ENCODE results near the gene ALDH16A1.

The ALDH16A1 gene

DNA sequence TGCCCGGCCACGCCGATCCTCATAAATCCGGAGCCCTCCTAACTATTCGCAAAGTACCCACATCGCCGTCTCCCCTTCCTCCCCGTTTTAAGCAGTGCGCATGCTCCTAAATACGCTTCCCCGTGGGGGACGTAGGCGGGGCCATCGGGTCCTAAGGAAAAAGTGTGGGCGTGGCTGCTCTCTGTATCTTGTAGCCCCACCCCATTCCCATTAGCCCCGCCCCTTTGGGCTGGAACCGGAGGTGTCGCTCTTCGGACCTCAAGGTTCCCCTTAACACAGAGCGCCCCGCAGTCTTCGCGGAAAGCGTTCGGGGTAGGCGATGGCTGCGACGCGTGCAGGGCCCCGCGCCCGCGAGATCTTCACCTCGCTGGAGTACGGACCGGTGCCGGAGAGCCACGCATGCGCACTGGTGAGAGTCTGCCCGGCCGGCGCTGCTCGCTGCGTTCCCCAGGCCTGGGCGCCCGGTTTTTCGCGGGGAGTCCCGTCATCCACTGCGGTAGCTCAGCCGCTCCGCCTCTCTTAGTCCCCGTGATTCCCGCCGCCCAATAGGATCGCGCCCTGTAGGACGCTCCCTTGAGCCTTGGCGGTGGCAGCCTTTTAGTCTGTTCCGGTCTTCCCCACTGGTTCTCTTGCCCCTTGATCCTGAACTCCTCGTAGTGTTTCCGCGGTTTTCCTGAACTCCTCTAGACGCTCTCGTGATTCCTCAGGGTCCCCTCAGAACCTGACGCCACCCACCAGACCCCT is at the start of gene ALDH16A1:
Gene ALDH16A1 (plus strand): TSS at position 213 of the 744 bp plus-strand sequence. CDS start 107 bp downstream, at position 320.
- DNase-seq: peak; percentile 95

DNA sequence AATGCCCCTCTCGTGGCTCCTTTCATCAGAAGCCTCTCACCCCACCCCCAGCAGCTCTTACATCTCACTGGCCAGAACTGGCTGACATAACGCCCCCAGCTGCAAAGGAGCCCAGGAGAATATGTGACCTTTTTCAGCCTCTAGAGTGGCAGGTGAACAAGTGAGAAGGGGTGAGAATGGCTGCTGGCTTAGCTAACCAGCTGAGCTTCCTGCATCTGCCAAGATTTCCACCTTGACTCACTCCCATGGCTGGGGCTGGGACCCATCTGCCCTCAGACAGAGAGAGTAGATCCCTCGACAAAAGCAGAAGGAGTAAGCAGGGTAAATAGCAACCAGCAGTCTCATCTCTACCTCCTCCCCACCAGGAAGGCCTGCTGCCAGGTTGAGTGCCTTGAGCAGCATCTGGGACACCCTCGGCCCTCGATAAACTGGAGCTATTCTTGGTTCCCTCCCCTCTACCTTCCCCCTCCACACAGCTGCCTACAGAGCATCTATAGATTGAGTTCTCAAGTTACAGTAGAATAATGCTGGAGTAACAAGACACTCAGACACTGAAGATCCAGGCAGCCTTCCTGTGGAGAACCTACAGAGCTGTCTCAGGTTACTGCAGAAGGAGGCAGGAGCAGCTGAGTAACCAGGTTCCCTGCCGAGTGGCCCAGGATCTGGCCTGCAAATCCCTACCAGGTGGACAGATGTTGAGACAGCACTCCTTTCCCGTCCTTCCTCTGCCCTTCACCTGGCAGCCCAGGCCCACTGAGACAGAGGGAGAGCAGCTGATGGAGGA is 49.4 kb upstream of the ALDH16A1 start:
- peak; percentile 97 for DNase-seq

DNA sequence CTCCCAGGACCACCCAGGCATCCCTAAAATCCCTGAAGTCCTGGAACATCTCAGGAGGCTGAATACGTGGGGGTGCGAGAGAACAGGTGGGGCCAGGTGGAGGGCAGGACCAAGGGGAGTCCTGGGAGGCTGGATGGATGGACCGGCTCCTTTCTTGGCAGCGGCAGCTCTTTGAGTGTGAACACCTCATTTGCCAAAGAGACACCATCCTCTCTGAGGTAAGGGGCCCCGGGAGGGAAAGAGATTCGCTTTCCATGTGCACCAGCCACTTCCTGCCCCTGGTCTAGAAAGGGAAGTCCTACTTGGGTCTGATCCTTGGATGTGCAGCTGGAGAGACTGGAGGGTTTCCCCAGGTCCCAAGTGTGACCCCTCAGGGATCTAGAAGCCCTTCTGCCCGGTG is 45.9 kb upstream of the ALDH16A1 start:
- no peak for DNase-seq

DNA sequence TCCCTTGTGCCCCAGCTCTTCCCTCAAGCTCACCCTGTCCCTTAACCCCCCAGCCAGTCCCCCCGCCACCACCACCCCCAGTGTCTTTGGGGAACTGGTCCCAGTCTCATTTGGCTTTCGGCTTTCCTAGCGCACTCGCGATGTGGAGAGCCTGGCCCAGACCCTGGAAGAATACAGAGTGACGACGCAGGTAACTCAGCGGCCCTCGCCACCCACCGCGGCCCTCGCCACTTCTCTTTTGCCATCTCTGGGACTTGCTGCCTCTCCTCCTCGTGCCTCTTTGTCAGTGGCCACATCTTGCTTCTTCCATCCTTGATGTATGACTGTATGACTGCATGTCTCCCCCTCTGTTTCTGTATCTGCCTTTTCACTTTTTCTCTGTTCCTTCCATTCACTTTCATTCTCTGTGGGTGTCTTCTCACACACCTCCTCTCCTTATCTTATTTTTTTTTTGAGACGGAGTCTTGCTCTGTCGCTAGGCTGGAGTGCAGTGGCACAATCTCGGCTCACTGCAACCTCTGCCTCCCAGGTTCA is 45.5 kb upstream of the ALDH16A1 start:
- no peak for DNase-seq

DNA sequence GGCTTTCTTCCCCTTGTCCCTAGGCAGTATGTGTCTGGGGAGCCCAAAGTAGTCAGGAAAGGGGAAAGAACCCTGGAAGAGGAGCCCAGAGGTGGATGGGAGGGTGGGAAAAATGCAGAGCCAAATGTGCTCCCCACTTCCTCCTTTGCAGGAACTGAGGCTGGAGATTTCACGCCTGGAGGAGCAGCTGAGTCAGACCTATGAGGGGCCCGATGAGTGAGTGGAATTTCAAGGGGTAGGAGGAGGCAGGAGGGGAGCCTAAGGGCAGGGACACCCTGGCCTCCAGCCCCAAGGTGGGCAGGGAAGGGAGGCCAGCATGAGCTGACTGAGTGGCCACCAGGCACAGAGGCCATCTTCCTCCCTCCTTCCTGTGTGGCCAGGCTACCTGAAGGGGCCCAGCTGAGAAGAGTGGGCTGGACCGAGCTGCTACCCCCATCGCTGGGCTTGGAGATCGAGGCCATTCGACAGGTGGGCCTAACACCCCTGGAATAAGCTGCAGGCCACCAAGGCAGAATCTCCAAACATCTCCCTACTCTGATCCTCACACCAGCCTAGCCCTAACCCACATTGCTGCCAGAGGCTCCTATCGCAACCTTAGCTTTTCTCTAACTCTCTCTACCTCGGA is 44.1 kb upstream of the ALDH16A1 start:
- DNase-seq: no peak

DNA sequence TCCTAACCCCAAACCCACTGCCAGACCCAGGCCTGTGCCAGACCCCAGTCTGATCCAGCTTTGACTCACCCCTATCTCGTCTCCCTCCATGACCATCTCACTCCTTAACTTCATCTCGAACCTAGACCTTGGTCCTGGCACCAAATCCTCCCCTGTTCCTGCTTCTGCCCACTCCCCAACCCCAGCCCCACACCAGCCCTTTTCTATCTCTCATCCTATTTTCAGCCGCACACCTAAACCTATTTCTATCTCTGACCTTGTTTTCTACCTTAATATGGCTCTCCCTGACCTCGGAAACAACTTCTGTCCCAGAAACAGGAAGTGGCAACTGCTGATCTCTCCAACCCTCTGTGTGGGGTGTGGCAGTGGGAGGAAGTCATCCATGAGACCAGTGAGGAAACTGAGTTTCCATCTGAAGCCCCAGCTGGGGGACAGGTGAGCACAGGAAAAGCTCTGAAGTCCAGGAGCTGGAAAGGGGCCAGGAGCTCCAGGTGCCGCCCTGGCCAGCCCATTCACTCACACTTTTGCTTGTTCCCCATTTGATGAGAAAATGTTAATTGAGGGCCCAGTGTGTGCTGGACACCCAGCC is 43.5 kb upstream of the ALDH16A1 start:
- DNase-seq: no peak

DNA sequence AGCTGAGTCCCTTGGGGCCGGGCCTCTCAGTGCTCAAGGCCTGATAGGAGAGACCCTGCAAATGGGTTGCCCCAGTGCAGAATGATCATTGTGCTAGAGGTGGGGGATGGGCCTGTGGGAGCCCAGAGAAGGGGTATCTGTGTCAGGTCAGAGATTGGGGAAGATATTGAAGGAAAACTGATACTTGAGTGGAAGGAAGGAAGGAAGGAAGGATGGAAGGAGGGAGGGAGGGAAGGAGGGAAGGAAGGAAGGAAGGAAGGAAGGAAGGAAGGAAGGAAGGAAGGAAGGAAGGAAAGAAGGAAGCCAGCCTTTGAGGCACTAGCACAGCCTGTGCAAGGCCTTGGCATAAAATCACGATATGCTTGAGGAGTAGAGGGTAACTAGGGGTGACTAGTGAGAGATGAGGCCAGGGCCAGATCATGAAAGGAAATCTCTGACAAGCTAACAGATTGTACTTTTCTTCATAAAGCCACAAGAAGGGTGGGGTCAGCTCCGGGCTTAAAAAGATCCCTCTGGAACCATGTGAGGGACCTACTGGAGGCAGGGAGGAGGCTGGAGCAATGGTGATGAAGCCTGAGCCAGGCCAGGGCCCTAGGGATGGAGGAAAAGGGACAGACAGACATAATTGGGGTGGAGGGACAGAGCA is 41.2 kb upstream of the ALDH16A1 start:
- DNase-seq: no peak

DNA sequence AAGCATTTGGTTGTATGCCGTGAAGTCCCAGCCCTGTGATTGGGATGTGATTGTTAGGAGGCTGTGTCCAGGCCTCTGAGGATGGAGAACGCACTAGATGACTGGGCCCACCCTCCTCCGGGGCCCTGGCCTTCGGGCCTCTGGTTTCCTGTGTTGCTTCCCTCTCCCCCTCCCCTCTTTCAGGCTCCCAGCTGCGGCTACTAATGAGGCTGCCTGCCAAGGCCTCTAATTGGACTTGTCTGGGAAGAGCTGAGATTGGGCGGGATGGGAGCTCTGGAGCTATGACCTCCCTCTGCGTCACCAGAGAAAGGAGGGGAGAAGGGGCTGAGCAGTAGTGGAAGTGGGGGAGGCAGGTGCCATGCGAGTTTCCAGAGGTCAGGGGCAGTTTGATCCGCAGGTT is 39.7 kb upstream of the ALDH16A1 start:
- no peak for DNase-seq

DNA sequence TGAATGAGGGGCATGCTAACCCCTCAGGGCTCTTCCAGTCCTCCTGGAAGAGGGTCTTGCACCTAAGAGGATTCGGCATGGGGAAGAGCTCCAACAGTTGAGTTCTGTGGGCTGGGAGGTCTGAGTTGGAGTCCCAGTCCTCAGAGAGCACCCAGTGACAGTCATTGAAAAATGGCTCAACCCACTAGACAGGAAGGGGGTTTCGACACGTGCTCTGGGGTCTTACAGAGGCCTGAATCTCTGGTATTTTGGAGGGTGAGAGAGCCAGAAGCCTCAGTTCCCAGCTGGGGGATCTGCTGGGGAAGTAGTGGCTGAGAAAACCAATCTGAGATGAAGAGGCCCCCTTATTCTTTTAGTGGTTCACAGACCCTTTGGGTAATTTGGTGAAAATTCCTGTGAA is 38.8 kb upstream of the ALDH16A1 start:
- DNase-seq: no peak

DNA sequence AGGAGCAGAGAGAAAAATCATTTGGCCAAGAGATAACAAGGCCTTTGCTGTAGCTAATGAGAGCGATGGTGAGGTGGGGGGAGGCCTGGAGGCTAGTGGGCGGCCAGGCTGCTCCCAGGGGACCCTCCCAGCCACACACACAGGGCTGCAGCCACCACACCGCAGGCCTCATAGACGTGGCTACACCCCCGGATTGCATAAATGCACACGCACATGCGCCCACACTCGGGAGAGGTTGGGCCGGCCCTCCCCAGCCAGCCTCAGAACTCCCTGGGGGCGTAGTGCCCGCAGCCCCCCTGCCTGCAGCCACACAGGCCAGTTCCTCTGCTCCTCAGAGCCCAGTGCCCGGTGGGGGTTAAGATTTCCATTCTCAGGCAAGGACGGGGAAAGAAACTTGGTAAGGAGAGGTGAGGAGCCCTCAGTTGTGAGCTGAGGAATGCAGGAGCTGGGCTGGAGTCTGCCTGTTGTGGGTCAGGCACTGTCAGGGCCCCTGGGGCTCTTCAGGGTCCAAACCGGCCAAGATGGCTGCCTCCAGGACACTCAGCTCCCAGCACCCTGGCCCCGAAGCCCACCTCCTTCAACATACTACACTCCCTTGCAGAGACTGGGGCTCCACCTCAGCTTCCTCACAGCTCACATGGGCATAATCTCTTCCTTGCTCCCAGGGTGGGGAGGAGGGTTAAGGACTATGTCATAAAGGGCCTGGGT is 37.8 kb upstream of the ALDH16A1 start:
- no peak for DNase-seq

DNA sequence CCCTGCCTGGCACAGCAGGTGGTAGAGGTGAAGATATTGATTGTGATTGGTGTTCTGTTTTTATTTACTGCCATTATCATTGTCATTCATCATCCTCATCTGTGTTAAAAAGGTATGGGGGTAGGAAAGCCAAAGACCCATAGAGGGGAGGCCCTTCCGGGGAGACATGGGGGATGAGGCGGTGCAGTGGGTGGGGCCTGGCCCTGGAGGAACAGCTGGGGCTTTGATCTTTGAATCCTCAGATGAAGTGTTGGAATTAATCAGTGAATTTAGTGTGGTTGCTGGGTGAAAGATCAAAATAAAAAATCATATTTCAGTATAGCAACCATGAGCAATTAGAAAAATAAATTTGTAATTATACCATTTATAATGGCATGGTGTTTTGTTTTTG is 37.2 kb upstream of the ALDH16A1 start:
- no peak for DNase-seq

DNA sequence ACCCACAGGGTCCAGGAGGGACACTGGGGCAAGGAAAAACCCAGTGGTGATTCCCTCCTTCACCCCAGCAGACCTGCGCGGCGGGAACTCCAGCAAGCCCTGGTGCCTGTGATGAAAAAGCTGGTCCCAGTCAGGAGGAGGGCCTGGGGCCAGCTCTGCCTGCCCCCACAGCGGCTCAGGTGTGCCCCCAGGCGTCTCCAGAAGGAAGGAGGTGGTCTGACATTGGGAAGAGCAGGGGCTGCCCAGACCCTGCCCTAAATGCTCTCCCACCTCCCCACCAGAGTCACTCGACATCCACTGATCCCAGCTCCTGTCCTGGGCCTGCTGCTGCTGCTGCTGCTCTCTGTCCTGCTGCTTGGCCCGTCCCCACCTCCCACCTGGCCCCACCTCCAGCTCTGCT is 35.9 kb upstream of the ALDH16A1 start:
- no peak for DNase-seq

DNA sequence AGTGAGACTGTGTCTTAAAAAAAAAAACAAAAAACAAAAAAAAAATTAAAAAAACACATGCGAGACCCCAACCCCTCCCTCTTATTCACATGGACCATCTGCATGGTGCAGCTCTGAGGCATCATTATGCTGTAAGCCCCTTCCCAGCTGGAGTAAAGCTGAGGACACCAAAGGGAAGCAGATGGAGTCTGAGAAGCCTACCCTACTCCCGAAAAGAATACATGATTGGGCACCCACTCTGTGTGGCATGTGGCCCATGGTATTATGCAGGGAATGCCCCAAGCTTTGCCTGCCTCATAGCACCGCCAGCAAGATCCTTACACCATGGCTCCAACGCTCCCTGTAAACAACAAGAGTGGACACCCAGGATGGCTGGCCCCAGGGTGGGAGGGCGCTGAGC is 34.5 kb upstream of the ALDH16A1 start:
- DNase-seq: no peak

DNA sequence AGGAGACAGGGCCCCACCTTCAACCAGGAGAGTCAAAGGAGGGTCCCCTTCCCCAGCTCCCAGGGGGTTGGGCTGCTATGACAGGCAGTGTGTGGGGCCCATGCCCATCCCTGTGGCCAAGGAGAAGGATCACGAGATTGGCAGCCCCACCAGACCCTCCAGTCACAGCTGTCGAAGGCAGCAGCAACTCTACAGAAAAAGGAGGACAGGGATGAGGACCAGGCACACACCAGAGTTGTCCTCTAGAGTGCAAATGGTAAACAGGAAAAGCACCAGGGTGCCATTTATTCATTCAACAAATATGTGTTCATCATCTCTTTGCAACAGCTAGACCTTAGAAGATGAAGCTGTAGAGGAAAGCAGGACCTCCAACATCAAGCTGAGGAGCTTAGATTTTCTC is 33.9 kb upstream of the ALDH16A1 start:
- DNase-seq: no peak

DNA sequence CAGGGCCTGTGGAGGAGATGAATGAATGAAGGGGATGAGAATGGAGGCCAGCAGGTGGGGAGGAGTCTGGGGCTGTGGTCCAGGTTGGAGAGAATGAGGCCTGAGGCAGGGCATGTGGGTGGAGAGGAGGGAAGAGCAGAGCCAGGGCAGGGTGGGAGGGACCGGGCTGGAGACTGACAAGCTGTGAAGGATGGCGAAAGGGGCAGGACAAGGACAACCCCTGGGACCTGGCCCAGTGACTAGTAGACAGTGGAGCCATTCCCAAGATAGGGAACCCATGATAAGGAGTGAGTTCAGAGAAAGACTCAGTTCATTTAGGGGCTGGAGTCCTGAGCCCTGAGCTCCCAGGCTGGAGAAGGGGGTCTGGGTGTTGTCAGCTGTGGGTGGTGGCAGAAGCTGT is 32.8 kb upstream of the ALDH16A1 start:
- no peak for DNase-seq

DNA sequence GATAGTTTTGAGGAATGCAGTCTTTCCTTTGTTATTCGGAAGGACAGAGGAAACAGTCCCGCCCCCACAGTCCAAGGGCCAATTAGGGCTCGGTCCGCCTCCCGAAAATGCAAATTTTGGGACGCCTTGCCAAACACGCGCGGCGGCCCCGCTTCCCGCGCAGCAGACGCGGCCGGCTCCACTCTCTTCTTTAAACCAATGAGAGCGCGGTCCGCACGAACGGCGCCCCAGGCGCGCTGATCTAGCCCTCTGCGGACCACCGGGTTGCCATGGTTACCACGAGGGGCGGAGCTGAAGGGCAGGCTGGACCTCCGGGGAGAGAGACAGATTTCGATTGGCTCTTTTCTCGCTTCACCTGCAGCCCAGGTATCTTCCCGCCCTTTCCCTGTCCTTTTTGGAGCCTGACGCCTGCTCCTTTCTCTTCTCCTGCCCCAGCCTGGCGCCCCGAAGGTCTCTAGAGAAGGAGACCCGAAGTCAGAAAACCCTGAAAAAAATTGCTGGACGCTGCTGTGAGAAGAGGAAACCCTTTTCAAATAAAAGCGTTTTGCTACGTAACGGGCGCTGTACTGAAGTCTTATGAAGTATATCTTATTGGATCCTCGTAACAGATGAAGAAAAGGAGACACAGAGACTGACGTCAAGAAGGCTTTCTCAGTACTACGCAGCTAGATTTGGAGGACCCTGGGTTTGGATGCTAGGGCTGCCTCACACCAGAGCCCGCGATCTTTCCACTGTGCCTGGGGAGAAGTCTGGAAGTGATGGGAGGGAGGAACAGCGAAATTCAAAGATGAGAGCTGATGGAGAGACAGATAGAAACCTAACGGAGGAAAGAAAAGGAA is 31.8 kb upstream of the ALDH16A1 start:
- peak; percentile 97 for DNase-seq

DNA sequence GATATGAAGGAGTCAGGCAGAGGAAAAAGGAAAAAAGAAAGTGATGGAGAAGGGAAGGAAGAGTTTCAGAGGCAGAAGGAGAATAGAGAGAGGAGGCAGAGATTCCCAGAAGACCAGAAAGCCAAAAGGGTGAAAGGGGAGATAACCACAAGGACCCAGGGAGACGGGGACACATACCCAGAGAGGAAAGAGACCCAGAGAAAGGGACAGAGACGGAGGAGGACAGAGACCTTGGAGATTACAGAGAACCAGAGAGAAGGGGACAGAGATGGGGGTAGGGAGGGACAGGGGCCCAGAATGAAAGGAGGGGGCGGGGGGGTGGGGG is 31.2 kb upstream of the ALDH16A1 start:
- no peak for DNase-seq

DNA sequence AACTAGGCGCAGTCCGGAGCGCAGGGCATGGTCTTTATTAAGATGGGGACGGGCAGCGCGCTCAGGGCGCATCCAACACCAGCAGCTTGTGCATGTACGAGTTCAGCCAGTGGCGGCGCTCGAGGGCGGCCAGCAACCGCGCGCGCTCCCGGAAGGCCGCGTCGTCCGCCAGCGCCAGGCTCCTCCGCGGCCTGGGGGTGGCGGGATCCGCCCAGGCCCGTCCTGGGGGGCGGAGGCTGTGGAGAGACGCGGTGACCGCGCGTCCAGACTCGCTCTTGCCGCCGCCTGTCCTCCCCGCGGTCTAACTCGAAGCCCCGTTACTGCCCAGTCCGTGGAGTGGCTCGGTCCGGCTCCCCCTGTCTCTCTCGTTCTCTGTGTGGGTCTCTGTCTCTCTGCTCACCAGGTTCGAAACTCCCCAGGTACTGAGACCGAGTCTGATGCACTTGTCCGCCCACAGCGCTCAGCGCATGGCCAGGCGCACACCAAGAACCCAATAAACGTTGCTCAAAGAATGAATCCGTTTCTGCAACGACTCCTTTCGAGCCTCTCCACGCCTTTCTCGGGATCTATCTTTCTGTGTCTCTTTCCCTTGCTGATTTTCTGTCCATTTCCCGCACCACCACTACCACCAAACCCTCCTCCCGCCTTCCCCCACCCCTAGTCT is 30.5 kb upstream of the ALDH16A1 start:
- DNase-seq: peak; percentile 52

DNA sequence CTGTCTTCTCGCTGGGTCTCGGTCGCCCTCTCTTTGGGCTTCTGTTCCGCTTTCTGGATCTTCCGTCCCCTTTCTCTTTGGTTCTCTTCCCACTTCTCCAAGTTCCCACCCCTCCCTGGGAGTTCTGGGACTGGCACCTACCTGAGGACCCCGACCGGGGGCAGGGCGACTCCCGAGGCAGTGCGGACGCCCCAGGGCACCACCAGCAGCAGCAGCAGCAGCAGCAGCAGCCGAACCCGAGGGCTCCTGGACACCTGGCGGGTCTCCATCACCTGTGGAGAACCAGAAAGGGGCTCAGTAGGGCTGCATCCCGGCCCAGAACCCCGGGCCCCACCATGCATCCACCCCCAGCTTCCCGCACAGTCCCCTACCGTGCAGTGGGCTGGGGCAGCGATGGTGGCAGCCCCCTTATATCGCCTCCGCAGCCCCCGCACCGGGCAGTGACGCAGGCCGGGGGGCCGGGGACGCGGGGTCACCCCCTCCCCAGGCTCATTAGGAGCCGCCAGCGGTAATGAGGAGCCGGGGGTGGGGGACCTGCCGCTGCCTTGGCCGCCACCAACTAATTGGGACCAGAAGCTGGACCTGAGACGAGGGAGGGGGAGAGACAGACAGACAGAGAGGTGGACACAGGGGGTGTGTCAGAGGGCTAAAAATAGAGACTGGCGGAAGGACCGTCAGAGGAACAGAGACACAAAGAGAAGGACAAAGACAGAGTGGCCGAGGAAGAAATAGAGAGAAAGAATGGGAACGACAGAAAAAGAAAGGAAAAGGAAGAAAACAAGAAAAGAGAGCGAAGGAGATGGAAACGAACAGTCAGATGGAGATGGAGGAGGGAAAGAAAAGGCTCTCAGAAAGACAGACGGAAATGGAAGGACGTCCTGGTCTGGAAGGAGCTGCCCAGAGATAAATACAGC is 29.7 kb upstream of the ALDH16A1 start, which contains the start of gene PTH2:
Gene PTH2 (minus strand): TSS at position 371 of the 914 bp plus-strand sequence. CDS start 102 bp downstream, at position 269.
- DNase-seq: no peak

DNA sequence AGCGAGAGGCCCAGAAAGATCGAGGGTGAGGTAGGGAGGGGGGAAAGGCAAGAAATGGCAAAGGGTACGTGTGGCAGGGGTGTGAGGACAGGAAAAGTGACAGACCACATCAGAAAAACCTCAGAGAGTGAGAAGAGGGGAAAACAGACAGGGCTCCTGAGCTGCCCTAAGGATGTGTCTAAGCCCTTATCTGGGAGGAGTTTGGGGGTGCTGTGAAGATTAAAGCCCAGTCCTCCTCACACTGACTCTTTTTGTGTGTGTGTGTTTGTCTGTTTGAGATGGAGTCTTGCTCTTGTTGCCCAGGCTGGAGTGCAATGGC is 29.1 kb upstream of the ALDH16A1 start:
- DNase-seq: no peak
